Retinal pigment epithelial cell (primary cell): Measurements from ENCODE around the gene PTPRT.

ENCODE experiments used
- DNase-seq: peaks from one replicate; pipeline ENCODE4 v3.0.0-alpha.2; 2010; ENCODE audit warnings: low read depth
- H3K4me3 ChIP-seq: 2 replicates; pipeline ENCODE4 v1.5.1; 2011; ENCODE audit warnings: mild to moderate bottlenecking, low read length, control low read depth, moderate library complexity
- TF ChIP-seq, protein P1 (sequence below): conservative IDR thresholded peaks from 2 replicates; pipeline ENCODE4 v1.5.1; 2011; ENCODE audit warnings: low read depth, low read length, control low read depth, inconsistent platforms

The PTPRT gene

DNA sequence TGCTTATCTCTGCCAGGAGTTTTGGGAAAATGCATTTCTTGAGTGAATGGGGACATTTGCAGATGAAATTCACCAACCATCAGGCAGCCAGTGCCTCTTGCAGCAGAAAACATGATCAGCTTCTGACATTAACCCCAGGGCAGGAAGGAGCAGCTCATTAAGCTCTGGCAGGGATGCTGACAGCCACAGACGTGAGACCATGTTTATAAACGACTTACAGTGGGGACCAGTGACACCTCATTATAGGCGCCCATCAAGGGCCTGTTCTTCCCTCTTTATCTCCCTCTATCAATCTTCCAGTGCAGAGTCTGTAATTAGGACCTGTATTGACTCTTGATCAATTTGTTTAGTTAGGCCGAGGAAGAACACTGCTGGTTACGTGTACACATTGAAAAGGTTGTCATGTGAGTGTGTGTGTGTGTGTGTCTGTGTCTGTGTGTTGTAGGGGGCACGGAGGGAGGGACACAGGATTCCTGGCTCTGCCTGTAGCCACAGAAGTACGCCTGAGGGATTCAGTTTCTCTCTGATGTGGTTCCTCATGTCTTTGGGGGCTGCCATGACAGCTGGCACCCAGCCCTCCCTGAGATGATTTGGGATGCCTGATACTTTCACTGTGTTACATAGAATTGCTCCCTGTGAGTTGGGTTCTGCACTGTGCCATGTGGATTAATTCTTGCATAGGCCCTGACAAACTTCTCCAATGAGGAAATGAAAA lies 1143.2 kb downstream of the PTPRT start:
- DNase-seq, result no peak
- TF ChIP-seq, protein P1, sequence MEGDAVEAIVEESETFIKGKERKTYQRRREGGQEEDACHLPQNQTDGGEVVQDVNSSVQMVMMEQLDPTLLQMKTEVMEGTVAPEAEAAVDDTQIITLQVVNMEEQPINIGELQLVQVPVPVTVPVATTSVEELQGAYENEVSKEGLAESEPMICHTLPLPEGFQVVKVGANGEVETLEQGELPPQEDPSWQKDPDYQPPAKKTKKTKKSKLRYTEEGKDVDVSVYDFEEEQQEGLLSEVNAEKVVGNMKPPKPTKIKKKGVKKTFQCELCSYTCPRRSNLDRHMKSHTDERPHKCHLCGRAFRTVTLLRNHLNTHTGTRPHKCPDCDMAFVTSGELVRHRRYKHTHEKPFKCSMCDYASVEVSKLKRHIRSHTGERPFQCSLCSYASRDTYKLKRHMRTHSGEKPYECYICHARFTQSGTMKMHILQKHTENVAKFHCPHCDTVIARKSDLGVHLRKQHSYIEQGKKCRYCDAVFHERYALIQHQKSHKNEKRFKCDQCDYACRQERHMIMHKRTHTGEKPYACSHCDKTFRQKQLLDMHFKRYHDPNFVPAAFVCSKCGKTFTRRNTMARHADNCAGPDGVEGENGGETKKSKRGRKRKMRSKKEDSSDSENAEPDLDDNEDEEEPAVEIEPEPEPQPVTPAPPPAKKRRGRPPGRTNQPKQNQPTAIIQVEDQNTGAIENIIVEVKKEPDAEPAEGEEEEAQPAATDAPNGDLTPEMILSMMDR, result no peak
- H3K4me3 ChIP-seq, result no peak overlapping the region

DNA sequence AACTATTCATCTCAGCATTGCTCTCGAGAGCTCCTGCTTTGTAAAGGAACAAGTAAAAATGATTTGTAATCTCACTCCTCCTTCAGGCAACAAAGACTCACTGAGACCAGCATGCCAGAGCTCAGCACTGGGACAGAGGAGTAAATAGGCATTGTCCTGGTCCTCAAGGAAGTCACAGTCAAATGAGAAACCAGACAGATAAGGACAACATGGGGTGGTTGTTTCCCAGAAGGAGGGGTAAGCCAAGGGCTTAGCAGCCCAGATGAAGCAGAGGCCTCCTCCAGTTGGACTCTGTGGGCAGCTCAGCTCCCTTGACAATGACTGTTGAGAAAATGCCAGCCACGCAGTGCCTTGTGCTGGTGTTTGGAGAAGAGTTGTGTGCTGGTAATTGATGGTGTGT lies 1145.8 kb downstream of the PTPRT start:
- no peak for DNase-seq
- no peak overlapping the region for H3K4me3 ChIP-seq
- TF ChIP-seq, protein P1, result no peak

DNA sequence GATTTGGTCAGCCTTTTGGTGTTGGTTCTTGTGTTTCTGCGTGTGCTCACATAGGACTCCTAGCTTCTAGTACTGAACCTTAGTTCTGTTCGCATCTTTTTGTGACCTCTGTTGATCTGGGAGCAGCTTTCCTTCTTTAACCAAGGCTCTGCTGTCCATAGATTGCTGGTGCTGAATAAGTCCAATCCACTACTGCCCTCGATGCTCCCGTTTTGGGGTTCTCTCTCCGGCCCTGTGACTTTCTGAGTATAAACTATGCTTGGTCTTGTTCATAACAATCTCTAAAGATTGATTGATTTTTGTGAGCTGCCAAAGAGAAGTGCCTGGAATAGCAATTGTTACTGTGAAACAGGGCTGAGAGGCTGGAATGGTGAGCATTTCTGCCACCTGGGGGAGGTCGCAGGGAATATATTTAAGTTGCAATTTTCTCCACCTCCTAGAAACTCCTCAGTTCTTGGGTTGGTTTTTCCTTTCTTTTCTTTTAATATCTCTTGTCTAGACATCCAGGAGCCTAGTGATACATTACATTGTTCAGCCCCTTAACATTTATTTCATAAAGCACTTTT lies 1148.6 kb downstream of the PTPRT start:
- no peak for DNase-seq
- TF ChIP-seq, protein P1, result no peak
- H3K4me3 ChIP-seq, result no peak overlapping the region

DNA sequence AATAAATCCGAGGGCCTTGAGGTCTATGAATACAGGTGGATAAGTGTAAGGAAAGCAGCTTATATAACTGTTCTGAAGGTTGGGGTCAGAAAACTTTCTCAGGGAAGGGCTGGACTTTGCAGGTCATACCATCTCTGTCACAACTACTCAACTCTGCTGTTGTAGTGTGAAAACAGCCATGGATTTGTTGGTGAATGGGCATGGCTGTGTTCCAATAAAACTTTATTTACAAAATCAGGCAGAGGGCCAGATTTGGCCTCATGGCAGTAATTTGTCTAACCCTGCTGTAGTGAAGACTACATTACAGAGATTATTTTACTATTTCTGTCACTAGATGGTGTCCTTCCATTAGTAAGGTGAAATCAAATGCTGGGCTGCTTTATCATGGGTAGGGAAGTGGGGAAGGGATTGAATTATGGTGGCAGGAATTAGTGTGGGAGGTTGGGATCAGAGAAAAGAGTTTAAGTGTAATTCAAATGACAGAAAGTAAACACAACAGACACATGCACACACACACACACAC lies 1161.9 kb downstream of the PTPRT start:
- TF ChIP-seq, protein P1, result no peak
- DNase-seq, result no peak
- no peak overlapping the region for H3K4me3 ChIP-seq

DNA sequence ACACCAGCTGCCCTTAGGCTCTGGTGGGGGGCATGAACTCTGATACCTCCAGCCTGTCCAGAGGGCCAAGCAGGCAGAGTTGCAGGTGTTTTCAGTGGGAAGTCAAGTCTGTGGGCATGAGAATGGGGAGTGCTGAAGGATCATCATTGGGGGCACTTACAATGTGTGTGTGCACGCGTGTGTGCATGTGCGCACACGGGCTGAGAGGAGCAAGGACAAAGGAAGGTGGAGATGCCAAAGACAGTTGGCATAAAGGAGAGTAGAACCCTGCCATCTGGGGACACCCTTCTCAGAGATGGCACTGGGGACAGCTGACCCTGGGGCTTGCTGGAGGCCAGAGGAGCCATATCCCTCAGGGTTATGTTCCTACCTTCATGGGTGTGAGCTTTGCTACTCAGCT lies 1163.1 kb downstream of the PTPRT start:
- no peak for DNase-seq
- TF ChIP-seq, protein P1, result no peak
- H3K4me3 ChIP-seq, result no peak overlapping the region

DNA sequence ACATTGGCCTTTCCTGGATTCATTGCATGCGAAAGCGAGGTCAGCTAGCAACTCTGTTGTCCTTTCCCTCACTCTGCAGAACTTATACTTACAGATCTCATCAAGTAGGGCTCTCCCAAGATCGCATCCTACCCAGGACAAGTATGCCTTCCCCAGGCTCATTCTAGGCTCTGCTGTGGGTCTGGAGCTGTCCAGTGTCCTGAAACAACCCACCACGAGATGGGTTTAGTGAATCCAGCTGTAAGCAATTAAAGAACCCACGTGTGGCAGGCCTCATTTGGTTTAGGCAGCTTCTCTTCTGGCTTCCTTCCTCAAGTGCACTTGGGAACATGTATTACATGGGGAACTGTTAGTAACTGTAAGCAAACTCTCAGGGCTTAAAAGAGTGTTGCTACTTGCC lies 1165.1 kb downstream of the PTPRT start:
- no peak overlapping the region for H3K4me3 ChIP-seq
- DNase-seq, result no peak
- TF ChIP-seq, protein P1, result no peak
